ENCODE data around the gene AVPR1B.
"Not testable (repeated sequence)": the region's sequence is repeated elsewhere in the genome, so short reads cannot be mapped to it uniquely, and the experiment has no call there.

GRCh38 chr1:206064001-206064400 is 53.2 kb downstream of the AVPR1B start:
- TF ChIP-seq CTCF (optimal IDR thresholded peaks at IDR 0.05 in 1 of 3, IDR thresholded peaks at IDR 0.05 in 1 of 3, conservative IDR thresholded peaks at IDR 0.05 in 1 of 3; ENCODE audit: extremely low read depth in 1 of 3, insufficient read depth in 2 of 3, low read length in 3 of 3); EZH2 (IDR thresholded peaks at IDR 0.05; ENCODE audit: low read length): not testable (repeated sequence)
